GM18909 (cell line): ENCODE measurements around the gene ATP8B3.

Source experiments
- ATAC-seq: cut with Tn5 transposase; IDR thresholded peaks from one replicate; pipeline ENCODE4 v1.9.1; 2021; ENCODE audit warnings: mild to moderate bottlenecking; ENCODE audit not compliant: unreplicated experiment, poor library complexity

ATP8B3 gene

GRCh38 chr19:1836458-1837221, 24.6 kb upstream of the ATP8B3 start:
- no peak for ATAC-seq

GRCh38 chr19:1833540-1833939, 21.5 kb upstream of the ATP8B3 start:
- no peak for ATAC-seq

- ATAC-seq = no peak
Observed at GRCh38 chr19:1832046-1832663, 20.1 kb upstream of the ATP8B3 start.

- no peak for ATAC-seq
Observed at GRCh38 chr19:1830978-1831377, 18.9 kb upstream of the ATP8B3 start.

GRCh38 chr19:1830568-1830967, 18.5 kb upstream of the ATP8B3 start:
- ATAC-seq = no peak

- no peak for ATAC-seq
Observed at GRCh38 chr19:1829958-1830357, 17.9 kb upstream of the ATP8B3 start.

- no peak for ATAC-seq
Observed at GRCh38 chr19:1828279-1829238, 16.5 kb upstream of the ATP8B3 start.

DNA sequence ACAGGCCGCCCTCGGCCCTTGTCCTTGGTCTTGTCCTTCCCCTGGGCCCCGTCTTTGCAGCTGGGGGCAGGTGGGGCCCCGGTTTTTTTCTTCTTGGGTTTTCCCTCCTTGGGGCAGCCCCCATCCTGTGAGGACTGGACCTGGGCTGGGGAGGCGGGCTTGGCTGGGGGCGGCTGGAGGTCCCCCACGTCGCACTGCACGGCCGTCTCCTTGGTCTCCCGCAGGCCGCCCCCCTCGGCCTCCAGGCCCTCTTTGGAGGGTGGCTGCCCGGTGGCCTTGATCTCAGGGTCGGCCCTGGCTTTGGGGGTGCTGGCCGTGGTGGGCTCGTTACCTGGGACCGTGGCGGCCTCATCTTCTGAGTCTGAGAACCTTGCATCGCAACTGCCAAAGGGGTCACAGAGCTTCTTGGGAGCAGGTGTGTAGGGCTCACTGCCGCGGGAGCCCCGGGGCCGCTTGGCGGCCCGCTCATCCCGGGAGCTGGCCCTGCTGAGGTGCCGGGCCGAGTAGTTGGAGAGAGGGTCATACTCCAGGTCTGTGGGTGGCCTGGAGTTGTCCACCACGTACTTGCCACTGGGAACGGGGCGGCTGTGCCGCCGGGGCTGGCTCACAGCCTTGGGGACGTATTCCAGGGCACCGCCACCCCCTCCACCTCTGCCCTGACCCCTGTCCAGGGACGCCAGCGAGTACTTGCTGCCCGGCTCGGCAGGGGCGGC, 15.6 kb upstream of the ATP8B3 start:
- ATAC-seq = no peak

DNA sequence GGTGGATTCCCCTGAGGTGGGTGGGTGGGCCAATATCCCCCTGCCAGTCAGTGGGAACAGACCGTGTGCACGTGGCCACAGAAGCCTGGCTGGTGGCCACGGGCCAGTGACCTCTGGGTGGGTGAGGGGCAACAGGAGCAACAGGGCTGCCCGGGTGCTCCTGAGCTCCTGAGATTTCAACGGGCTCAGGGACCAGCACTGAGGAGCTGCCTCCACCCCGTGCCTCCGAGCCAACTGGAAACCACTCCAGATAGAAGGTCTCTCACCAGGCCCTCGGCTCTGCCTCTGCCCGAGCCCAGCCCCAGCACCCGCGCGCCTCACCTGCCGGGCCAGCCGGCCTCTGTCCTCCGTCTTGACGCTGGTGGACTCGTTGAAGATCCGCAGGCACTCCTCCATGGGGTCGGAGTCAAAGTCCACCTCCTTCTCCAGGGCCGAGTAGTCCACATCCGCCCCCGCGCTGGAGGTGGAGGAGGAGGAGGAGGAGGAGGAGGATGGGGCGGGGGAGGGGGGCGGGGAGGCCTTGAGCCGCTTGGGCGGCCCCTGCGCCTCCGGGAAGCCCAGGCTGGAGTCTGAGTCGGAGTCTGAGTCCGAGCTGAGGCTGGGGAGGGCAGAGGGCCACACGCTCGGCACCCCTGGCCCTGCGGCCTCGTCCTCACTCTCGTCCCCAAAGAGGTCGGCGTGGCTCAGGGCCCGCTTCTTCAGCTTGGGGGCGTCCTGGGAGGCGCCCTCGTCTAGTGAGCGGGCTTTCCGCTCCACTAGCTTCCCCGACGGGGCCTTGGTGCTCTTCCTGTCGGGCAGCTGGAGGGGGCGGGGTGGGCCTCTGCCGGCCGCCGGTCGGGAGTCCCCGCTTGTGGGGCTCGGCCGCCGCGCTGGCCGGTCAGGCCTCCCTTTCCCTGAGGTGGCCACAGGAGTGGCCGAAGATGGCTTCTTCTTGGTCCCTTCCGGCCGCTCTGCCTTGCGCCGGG, 14.8 kb upstream of the ATP8B3 start:
- no peak for ATAC-seq

DNA sequence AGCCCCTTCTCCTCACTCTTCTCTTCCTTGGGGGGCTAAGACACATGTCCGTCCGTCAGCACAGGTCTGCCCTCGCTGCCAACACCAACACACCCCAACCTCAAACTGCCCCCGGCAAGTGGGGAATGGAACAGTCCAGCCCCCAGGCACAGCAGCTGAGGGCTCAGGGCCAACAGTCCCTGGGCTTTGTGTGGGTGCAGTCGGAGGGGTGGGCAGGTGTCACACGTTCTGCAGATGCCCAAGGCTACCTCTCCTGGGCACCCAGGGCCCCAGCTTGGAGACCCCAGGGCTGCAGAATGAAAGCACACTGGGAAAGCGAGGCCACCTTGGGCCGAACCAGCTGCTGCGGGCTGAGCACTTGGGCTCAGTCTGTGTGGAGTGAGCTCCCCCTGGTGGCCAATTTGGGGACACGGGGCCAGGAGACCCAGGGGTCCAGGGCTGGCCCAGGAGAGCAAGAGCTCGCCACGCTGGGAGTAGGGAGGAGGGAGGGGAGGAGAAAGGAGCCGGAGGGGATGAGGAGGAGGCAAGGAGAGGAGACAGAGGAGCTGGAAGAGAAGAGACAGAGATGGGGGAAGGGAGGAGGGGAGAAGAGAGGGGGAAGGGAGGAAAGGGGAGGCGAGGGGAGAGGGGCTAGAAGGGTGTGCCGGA, 14.0 kb upstream of the ATP8B3 start:
- ATAC-seq = no peak

GRCh38 chr19:1824252-1824622, 12.2 kb upstream of the ATP8B3 start:
- no peak for ATAC-seq

GRCh38 chr19:1823539-1824251, 11.6 kb upstream of the ATP8B3 start:
- ATAC-seq = no peak

- ATAC-seq = no peak
Observed at GRCh38 chr19:1823020-1823419, 10.9 kb upstream of the ATP8B3 start.

DNA sequence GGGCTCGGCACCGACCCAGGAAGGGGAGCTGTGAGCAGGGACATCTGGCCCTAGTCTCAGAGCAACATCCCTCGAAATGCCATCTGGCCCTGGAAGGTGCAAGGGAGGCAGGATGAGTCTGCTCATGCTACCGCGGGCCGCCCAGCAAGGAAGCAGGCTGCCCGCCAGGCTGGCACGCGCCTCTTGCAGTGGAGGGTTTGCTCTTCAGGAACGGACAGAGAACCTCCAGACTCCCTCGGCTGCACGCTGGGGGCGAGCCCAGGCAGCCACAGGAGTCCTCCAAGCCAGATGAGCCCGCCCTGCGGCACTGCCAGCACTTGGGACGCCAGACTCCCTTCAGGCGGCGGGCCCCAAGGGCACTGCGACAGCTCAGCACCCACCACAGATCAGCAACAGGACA, 10.1 kb upstream of the ATP8B3 start:
- ATAC-seq = no peak

- no peak for ATAC-seq
Observed at GRCh38 chr19:1819341-1820255, 7.5 kb upstream of the ATP8B3 start.

GRCh38 chr19:1818549-1819195, 6.6 kb upstream of the ATP8B3 start:
- no peak for ATAC-seq
